SKM-1 treated with dmso at 0.1 percent for 144 hours (cell line): ENCODE results near the gene PCLO.
"Not testable (repeated sequence)": the region's sequence is repeated elsewhere in the genome, so short reads cannot be mapped to it uniquely, and the experiment has no call there.

Experiments
- DNase-seq: peaks from one replicate; lab custom pipeline; 2025; ENCODE audit not compliant: unreplicated experiment; lab: John Stamatoyannopoulos, UW

The PCLO gene

GRCh38 chr7:82965088-82966036 is 197.3 kb downstream of the PCLO start:
- no peak for DNase-seq

GRCh38 chr7:82964150-82964882 is 198.4 kb downstream of the PCLO start:
- DNase-seq: no peak

- no peak for DNase-seq
Measured at GRCh38 chr7:82961240-82961639, 201.4 kb downstream of the PCLO start.

- no peak for DNase-seq
Measured at GRCh38 chr7:82959528-82959927, 203.2 kb downstream of the PCLO start.

GRCh38 chr7:82957521-82957920 is 205.2 kb downstream of the PCLO start:
- no peak for DNase-seq

- DNase-seq: no peak
Measured at GRCh38 chr7:82953324-82954027, 209.2 kb downstream of the PCLO start.

- no peak for DNase-seq
Measured at GRCh38 chr7:82950436-82950835, 212.2 kb downstream of the PCLO start.

- no peak for DNase-seq
Measured at GRCh38 chr7:82945480-82945879, 217.2 kb downstream of the PCLO start.

- no peak for DNase-seq
Measured at GRCh38 chr7:82945056-82945455, 217.6 kb downstream of the PCLO start.

- no peak for DNase-seq
Measured at GRCh38 chr7:82932516-82932915, 230.2 kb downstream of the PCLO start.

- no peak for DNase-seq
Measured at GRCh38 chr7:82926477-82926876, 236.2 kb downstream of the PCLO start.

GRCh38 chr7:82925331-82925730 is 237.4 kb downstream of the PCLO start:
- DNase-seq: no peak

- no peak for DNase-seq
Measured at GRCh38 chr7:82906502-82906901, 256.2 kb downstream of the PCLO start.

- DNase-seq: no peak
Measured at GRCh38 chr7:82904871-82905270, 257.8 kb downstream of the PCLO start.

- not testable (repeated sequence) for DNase-seq
Measured at GRCh38 chr7:82901098-82901497, 261.6 kb downstream of the PCLO start.

- no peak for DNase-seq
Measured at GRCh38 chr7:82897500-82897899, 265.2 kb downstream of the PCLO start.

GRCh38 chr7:82894341-82894740 is 268.3 kb downstream of the PCLO start:
- not testable (repeated sequence) for DNase-seq

GRCh38 chr7:82886324-82886723 is 276.4 kb downstream of the PCLO start:
- DNase-seq: no peak

GRCh38 chr7:82865856-82866255 is 296.8 kb downstream of the PCLO start:
- DNase-seq: no peak

GRCh38 chr7:82859106-82859850 is 303.4 kb downstream of the PCLO start:
- no peak for DNase-seq

- no peak for DNase-seq
Measured at GRCh38 chr7:82851121-82851520, 311.6 kb downstream of the PCLO start.
